WERI-Rb-1 (cell line): ENCODE results near the gene SPATA2L.
A peak's percentile ranks its signal among the peaks of the same experiment; 100 is the strongest.
"Not testable (repeated sequence)": the region's sequence is repeated elsewhere in the genome, so short reads cannot be mapped to it uniquely, and the experiment has no call there.

Experiments used
- DNase-seq: peaks from one replicate; pipeline ENCODE4 v3.0.0-alpha.2; 2020
- H3K27ac ChIP-seq: fragments of 250-450 bp; sonication (Bioruptor Pico); 2 replicates; pipeline ENCODE4 v1.5.1; 2020; ENCODE audit warnings: mild to moderate bottlenecking, moderate library complexity
- H3K27me3 ChIP-seq: fragments of 250-450 bp; sonication (Bioruptor Pico); 2 replicates; pipeline ENCODE4 v1.5.1; 2021; ENCODE audit warnings: mild to moderate bottlenecking, low read depth, moderate library complexity; ENCODE audit not compliant: insufficient read depth, severe bottlenecking
- H3K36me3 ChIP-seq: fragments of 250-450 bp; sonication (Bioruptor Pico); 2 replicates; pipeline ENCODE4 v1.5.1; 2020; ENCODE audit warnings: mild to moderate bottlenecking, moderate library complexity
- H3K4me3 ChIP-seq: 2 replicates; pipeline ENCODE4 v1.5.1; 2011; ENCODE audit warnings: low read depth, mild to moderate bottlenecking, control low read depth, low read length
- H3K9me3 ChIP-seq: fragments of 250-450 bp; sonication (Bioruptor Pico); 2 replicates; pipeline ENCODE4 v1.5.1; 2021; ENCODE audit warnings: mild to moderate bottlenecking, moderate library complexity; ENCODE audit not compliant: severe bottlenecking
- CTCF ChIP-seq: IDR thresholded peaks from 2 replicates; pipeline ENCODE4 v1.5.1; 2011; ENCODE audit warnings: low read depth, mild to moderate bottlenecking, control low read depth, inconsistent platforms, low read length

The SPATA2L gene

GRCh38 chr16:89670496-89671431 lies 30.7 kb downstream of the SPATA2L start:
- no peak for TF ChIP-seq CTCF
- DNase-seq = no peak
- no peak overlapping the region for H3K27ac ChIP-seq
- no peaks in the 10 kb centered on the region for H3K9me3 ChIP-seq
- no peaks in the 10 kb centered on the region for H3K36me3 ChIP-seq
- no peak overlapping the region for H3K4me3 ChIP-seq
- H3K27me3 ChIP-seq = no peaks in the 10 kb centered on the region

GRCh38 chr16:89669755-89670154 lies 31.8 kb downstream of the SPATA2L start:
- no peaks in the 10 kb centered on the region for H3K27me3 ChIP-seq
- no peak overlapping the region for H3K27ac ChIP-seq
- H3K9me3 ChIP-seq = no peaks in the 10 kb centered on the region
- DNase-seq = no peak
- no peaks in the 10 kb centered on the region for H3K36me3 ChIP-seq
- no peak overlapping the region for H3K4me3 ChIP-seq
- no peak for TF ChIP-seq CTCF

- H3K27me3 ChIP-seq = no peaks in the 10 kb centered on the region
- no peak overlapping the region for H3K27ac ChIP-seq
- no peaks in the 10 kb centered on the region for H3K36me3 ChIP-seq
- DNase-seq = no peak
- H3K9me3 ChIP-seq = no peaks in the 10 kb centered on the region
- TF ChIP-seq CTCF = no peak
- H3K4me3 ChIP-seq = no peak overlapping the region
Observed at GRCh38 chr16:89668790-89669158, 32.7 kb downstream of the SPATA2L start.

GRCh38 chr16:89667633-89668032 lies 33.9 kb downstream of the SPATA2L start:
- Histone ChIP-seq H3K27ac (no peak overlapping the region), H3K27me3 (no peaks in the 10 kb centered on the region), H3K9me3 (no peaks in the 10 kb centered on the region), H3K36me3 (no peaks in the 10 kb centered on the region), H3K4me3 (no peak overlapping the region)
- TF ChIP-seq CTCF = no peak
- no peak for DNase-seq

- TF ChIP-seq CTCF = peak; percentile 50; the same call in 1 of the 2 replicates
- H3K27me3 ChIP-seq, H3K36me3 ChIP-seq, H3K9me3 ChIP-seq, H3K4me3 ChIP-seq, H3K27ac ChIP-seq: not testable (repeated sequence)
- peak; percentile 41 for DNase-seq
Observed at GRCh38 chr16:89667000-89667399, 34.5 kb downstream of the SPATA2L start.

- peaks cover 23% of the 10 kb centered on the region for H3K36me3 ChIP-seq
- DNase-seq, H3K27me3 ChIP-seq, H3K27ac ChIP-seq, H3K4me3 ChIP-seq, H3K9me3 ChIP-seq: not testable (repeated sequence)
Observed at GRCh38 chr16:89664238-89664637, 37.3 kb downstream of the SPATA2L start.
